HEK293 (cell line): ENCODE results near the gene MLEC.

Experiments
- CTCF ChIP-seq: fragments of 450-650 bp; formaldehyde crosslinking; IDR thresholded peaks from 2 replicates; pipeline ENCODE4 v1.5.1; 2016; ENCODE audit warnings: missing biosample characterization, missing genetic modification characterization
- EGR2 ChIP-seq: fragments of 450-650 bp; formaldehyde crosslinking; IDR thresholded peaks from 2 replicates; pipeline ENCODE4 v1.5.1; 2016; ENCODE audit warnings: low read depth, missing biosample characterization, missing genetic modification characterization
- FEZF1 ChIP-seq: fragments of 450-650 bp; formaldehyde crosslinking; IDR thresholded peaks from 2 replicates; pipeline ENCODE4 v1.5.1; 2016; ENCODE audit warnings: missing biosample characterization, missing genetic modification characterization
- HOXA7 ChIP-seq: sonication (generic); formaldehyde crosslinking; IDR thresholded peaks from 2 replicates; pipeline ENCODE4 v1.8.1; 2022; ENCODE audit warnings: missing genetic modification reagents, borderline replicate concordance
- REST ChIP-seq: fragments of 450-650 bp; formaldehyde crosslinking; IDR thresholded peaks from 2 replicates; pipeline ENCODE4 v1.5.1; 2016; ENCODE audit warnings: missing biosample characterization, missing genetic modification characterization
- SP7 ChIP-seq: fragments of 450-650 bp; formaldehyde crosslinking; IDR thresholded peaks from 2 replicates; pipeline ENCODE4 v1.5.1; 2016; ENCODE audit warnings: missing biosample characterization, missing genetic modification characterization
- TRIM28 ChIP-seq: IDR thresholded peaks from 2 replicates; pipeline ENCODE4 v1.6.1; 2011; ENCODE audit warnings: low read length, control low read depth, borderline replicate concordance
- ZBTB11 ChIP-seq: fragments of 450-650 bp; formaldehyde crosslinking; conservative IDR thresholded peaks from 2 replicates; pipeline ENCODE4 v1.5.1; 2016; ENCODE audit warnings: low read depth, missing biosample characterization, missing genetic modification characterization
- ZBTB26 ChIP-seq: fragments of 450-650 bp; formaldehyde crosslinking; optimal IDR thresholded peaks from 2 replicates; pipeline ENCODE3; 2016; ENCODE audit warnings: missing biosample characterization, mild to moderate bottlenecking, missing genetic modification characterization
- ZBTB48 ChIP-seq: fragments of 450-650 bp; formaldehyde crosslinking; IDR thresholded peaks from 2 replicates; pipeline ENCODE4 v1.5.1; 2016; ENCODE audit warnings: missing biosample characterization, missing genetic modification characterization
- ZFP3 ChIP-seq: fragments of 450-650 bp; formaldehyde crosslinking; IDR thresholded peaks from 2 replicates; pipeline ENCODE4 v1.5.1; 2016; ENCODE audit warnings: low read depth, missing biosample characterization, missing genetic modification characterization
- ZNF138 ChIP-seq: fragments of 450-650 bp; formaldehyde crosslinking; IDR thresholded peaks from 2 replicates; pipeline ENCODE4 v1.5.1; 2016; ENCODE audit warnings: missing biosample characterization, missing genetic modification characterization, borderline replicate concordance
- ZNF2 ChIP-seq: fragments of 450-650 bp; formaldehyde crosslinking; IDR thresholded peaks from 2 replicates; pipeline ENCODE4 v1.5.1; 2016; ENCODE audit warnings: missing biosample characterization, missing genetic modification characterization
- ZNF221 ChIP-seq: fragments of 450-650 bp; formaldehyde crosslinking; IDR thresholded peaks from 2 replicates; pipeline ENCODE4 v1.5.1; 2017; ENCODE audit warnings: missing biosample characterization, missing genetic modification characterization, borderline replicate concordance
- ZNF501 ChIP-seq: fragments of 450-650 bp; formaldehyde crosslinking; IDR thresholded peaks from 2 replicates; pipeline ENCODE4 v1.5.1; 2016; ENCODE audit warnings: missing biosample characterization, missing genetic modification characterization
- ZNF518A ChIP-seq: fragments of 450-650 bp; formaldehyde crosslinking; conservative IDR thresholded peaks from 2 replicates; pipeline ENCODE4 v1.5.1; 2016; ENCODE audit warnings: low read depth, missing biosample characterization, missing genetic modification characterization
- ZNF558 ChIP-seq: fragments of 450-650 bp; formaldehyde crosslinking; IDR thresholded peaks from 2 replicates; pipeline ENCODE4 v1.5.1; 2016; ENCODE audit warnings: missing biosample characterization, missing genetic modification characterization
- ZNF600 ChIP-seq: fragments of 450-650 bp; formaldehyde crosslinking; IDR thresholded peaks from 2 replicates; pipeline ENCODE4 v1.5.1; 2016; ENCODE audit warnings: missing biosample characterization, missing genetic modification characterization
- ZNF623 ChIP-seq: fragments of 450-650 bp; formaldehyde crosslinking; IDR thresholded peaks from 2 replicates; pipeline ENCODE4 v1.5.1; 2016; ENCODE audit warnings: missing biosample characterization, missing genetic modification characterization
- ZNF677 ChIP-seq: fragments of 450-650 bp; IDR thresholded peaks from 2 replicates; pipeline ENCODE4 v1.5.0; 2018; ENCODE audit warnings: missing biosample characterization, mild to moderate bottlenecking, missing genetic modification characterization, moderate library complexity
- ZNF692 ChIP-seq: fragments of 450-650 bp; formaldehyde crosslinking; IDR thresholded peaks from 2 replicates; pipeline ENCODE4 v1.5.1; 2016; ENCODE audit warnings: missing biosample characterization, missing genetic modification characterization
- ZNF747 ChIP-seq: fragments of 450-650 bp; formaldehyde crosslinking; IDR thresholded peaks from 2 replicates; pipeline ENCODE4 v1.5.1; 2016; ENCODE audit warnings: missing biosample characterization, missing genetic modification characterization

The MLEC gene

GRCh38 chr12:120640861-120641833 is 45.8 kb upstream of the MLEC start (continued):
- peak; percentile 65 for TF ChIP-seq ZNF2 (tag by site-specific recombination)
- peak; percentile 77 for TF ChIP-seq ZNF600
- no peak for TF ChIP-seq ZFP3 (tag by site-specific recombination)
- TF ChIP-seq ZNF747 (tag by site-specific recombination): no peak
- TF ChIP-seq ZNF692 (tag by site-specific recombination): no peak
- TF ChIP-seq ZNF138 (tag by site-specific recombination): no peak
- TF ChIP-seq REST: peak; percentile 99
- TF ChIP-seq SP7: no peak; the same call in 1 of the 2 replicates
- TF ChIP-seq TRIM28: no peak
- no peak for TF ChIP-seq ZNF221 (tag by site-specific recombination)
- TF ChIP-seq ZNF623 (tag by site-specific recombination): no peak
- TF ChIP-seq ZNF558 (tag by site-specific recombination): no peak
- TF ChIP-seq ZNF677 (tag by site-specific recombination): no peak
- TF ChIP-seq ZNF518A (tag by site-specific recombination): no peak
- TF ChIP-seq ZBTB26: peak; percentile 90
- peak; percentile 67; the same call in 1 of the 2 replicates for TF ChIP-seq ZBTB11 (tag by site-specific recombination)
- peak; percentile 25; the same call in 1 of the 2 replicates for TF ChIP-seq ZBTB48 (tag by site-specific recombination)
- TF ChIP-seq HOXA7 (CRISPR knock-in tag): no peak
- no peak for TF ChIP-seq FEZF1 (tag by site-specific recombination)
- no peak; the same call in 1 of the 2 replicates for TF ChIP-seq EGR2 (tag by site-specific recombination)
- TF ChIP-seq ZNF501: no peak
- TF ChIP-seq CTCF: peak; percentile 81
